Nephron (organoid): ENCODE results near the gene ATRNL1.

Source experiments
- H3K27ac Mint-ChIP-seq, 3 experiments: 2 replicates each; pipeline ENCODE4 v1.8.0; 2020; ENCODE audit warnings: mixed read lengths in 3 of 3, mild to moderate bottlenecking in 2 of 3, moderate library complexity in 1 of 3
- H3K27me3 Mint-ChIP-seq: 2 replicates; pipeline ENCODE4 v1.8.0; 2021; ENCODE audit warnings: low read depth, mild to moderate bottlenecking, moderate library complexity, mixed read lengths
- H3K36me3 Mint-ChIP-seq: 2 replicates; pipeline ENCODE4 v1.8.0; 2020; ENCODE audit warnings: low read depth, mixed read lengths
- H3K4me1 Mint-ChIP-seq: 2 replicates; pipeline ENCODE4 v1.8.0; 2020; ENCODE audit warnings: mixed read lengths
- H3K4me3 Mint-ChIP-seq, 3 experiments: 2 replicates each; pipeline ENCODE4 v1.8.0; 2020; ENCODE audit warnings: mild to moderate bottlenecking in 3 of 3, mixed read lengths in 3 of 3, moderate library complexity in 2 of 3
- H3K9me3 Mint-ChIP-seq: 2 replicates; pipeline ENCODE4 v1.8.0; 2020; ENCODE audit warnings: mixed read lengths
- TF ChIP-seq, protein P1 (sequence below), 3 experiments: fragments of 200-600 bp; sonication (generic); IDR thresholded peaks; one replicate each; pipeline ENCODE4 v1.5.0; 2021; ENCODE audit warnings: antibody characterized with exemption in 3 of 3; ENCODE audit not compliant: unreplicated experiment in 3 of 3

Gene ATRNL1

DNA sequence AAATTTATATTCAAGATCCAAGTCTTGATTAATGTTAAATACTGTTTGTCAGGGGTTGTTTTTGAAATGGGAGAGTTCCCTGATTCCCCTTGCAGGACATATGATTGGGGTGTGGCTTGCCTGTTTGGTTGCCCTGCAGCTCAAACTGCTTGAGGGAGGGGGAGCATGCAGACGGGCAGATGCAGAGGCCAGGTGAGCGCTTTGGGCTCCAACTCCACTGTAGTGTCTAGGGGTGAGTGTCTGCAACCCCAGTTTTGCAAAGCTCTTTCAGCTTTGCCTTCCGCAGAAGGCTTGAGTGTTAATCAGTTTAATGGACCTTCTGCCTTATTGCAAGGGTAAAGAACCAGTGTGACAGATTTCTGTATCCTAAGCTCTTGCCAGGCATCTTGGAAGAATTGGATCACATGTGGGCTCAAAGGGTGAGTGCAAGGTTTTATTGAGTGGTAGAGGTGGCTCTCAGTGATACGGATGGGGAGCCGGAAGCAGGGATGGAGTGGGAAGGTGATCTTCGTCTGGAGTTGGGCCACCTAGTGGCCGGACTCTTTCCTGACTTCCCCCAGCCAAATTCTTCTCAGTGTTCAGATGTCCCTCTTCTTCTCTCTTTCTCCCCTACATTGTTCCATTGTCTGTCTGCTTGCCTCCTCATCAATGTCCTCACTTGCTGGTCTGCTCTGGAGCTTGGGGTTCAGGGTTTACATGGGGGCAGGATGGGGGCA lies 479.7 kb downstream of the ATRNL1 start:
- no peaks in the 10 kb centered on the region for H3K4me1 Mint-ChIP-seq
- no peak overlapping the region for H3K4me3 Mint-ChIP-seq
- H3K9me3 Mint-ChIP-seq, result peaks cover 8% of the 10 kb centered on the region
- no peak overlapping the region for H3K27ac Mint-ChIP-seq
- H3K36me3 Mint-ChIP-seq, result peaks cover 4% of the 10 kb centered on the region
- TF ChIP-seq, protein P1, sequence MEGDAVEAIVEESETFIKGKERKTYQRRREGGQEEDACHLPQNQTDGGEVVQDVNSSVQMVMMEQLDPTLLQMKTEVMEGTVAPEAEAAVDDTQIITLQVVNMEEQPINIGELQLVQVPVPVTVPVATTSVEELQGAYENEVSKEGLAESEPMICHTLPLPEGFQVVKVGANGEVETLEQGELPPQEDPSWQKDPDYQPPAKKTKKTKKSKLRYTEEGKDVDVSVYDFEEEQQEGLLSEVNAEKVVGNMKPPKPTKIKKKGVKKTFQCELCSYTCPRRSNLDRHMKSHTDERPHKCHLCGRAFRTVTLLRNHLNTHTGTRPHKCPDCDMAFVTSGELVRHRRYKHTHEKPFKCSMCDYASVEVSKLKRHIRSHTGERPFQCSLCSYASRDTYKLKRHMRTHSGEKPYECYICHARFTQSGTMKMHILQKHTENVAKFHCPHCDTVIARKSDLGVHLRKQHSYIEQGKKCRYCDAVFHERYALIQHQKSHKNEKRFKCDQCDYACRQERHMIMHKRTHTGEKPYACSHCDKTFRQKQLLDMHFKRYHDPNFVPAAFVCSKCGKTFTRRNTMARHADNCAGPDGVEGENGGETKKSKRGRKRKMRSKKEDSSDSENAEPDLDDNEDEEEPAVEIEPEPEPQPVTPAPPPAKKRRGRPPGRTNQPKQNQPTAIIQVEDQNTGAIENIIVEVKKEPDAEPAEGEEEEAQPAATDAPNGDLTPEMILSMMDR (IDR thresholded peaks at IDR 0.05; ENCODE audit: unreplicated experiment in 3 of 3), result no peak
- no peaks in the 10 kb centered on the region for H3K27me3 Mint-ChIP-seq

DNA sequence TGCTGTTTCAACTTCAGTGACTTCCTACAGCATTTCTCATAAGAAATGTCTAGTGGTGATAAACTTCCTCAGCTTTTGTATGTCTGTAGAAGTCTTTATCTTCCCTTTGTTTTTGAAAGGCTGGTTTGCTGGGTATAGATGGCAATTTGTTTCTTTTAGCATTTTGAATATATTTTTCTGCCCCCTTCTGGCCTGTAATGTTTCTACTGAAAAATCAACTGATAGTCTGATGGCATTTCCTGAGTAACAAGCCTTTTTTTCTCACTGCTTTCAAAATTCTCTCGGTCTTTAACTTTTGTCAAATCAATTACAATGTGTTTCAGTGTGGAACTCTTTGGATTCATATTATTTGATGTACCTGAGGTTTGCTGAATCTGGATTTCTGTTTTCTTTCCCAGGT lies 487.1 kb downstream of the ATRNL1 start:
- TF ChIP-seq, protein P1 (IDR thresholded peaks at IDR 0.05; ENCODE audit: unreplicated experiment in 3 of 3), result no peak
- Mint-ChIP-seq H3K9me3 (peaks cover 33% of the 10 kb centered on the region), H3K27me3 (no peaks in the 10 kb centered on the region), H3K4me3 (no peak overlapping the region), H3K4me1 (no peaks in the 10 kb centered on the region), H3K36me3 (peaks cover 4% of the 10 kb centered on the region), H3K27ac (no peak overlapping the region)

DNA sequence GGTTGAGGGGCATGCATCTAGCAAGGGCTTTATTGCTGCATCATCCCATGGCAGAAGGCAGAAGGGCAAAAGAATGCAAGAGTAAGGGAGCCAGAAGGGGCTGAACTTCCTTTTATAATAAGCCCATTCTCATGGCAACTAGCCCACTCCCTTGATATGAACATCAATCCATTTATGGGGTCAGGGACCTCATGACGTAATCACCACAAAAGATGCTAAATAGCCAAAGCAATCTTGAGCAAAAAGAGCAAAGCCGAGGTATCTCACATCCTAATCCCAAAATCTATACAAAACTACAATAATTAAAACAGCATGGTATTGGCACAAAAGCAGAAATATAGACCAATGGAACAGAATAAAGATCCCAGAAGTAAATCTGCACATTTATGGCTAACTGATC lies 499.9 kb downstream of the ATRNL1 start:
- Mint-ChIP-seq H3K27ac (no peak overlapping the region), H3K27me3 (no peaks in the 10 kb centered on the region), H3K36me3 (peaks cover 3% of the 10 kb centered on the region), H3K9me3 (peaks cover 18% of the 10 kb centered on the region), H3K4me1 (no peaks in the 10 kb centered on the region), H3K4me3 (no peak overlapping the region)
- TF ChIP-seq, protein P1 (IDR thresholded peaks at IDR 0.05; ENCODE audit: unreplicated experiment in 3 of 3), result no peak

DNA sequence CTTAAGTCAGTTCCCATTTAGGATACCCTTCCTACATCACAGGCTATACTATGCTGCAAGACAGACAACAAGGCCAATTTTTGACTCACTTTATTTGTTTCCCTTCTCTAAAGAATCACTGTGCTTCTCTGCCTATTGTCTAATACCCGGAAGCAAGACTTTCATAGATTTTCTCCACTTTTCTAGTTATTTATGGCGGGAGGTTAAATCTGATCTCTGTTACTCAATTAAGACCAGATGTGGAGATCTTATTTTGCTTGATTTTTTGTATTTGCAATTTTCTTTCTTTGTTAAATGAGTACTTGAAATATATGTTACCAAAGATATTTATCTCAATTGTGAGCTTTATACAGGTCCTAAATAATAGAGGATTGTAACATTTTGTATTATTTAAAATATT lies 511.5 kb downstream of the ATRNL1 start:
- H3K9me3 Mint-ChIP-seq, result no peaks in the 10 kb centered on the region
- H3K4me1 Mint-ChIP-seq, result peaks cover 21% of the 10 kb centered on the region
- no peak overlapping the region for H3K4me3 Mint-ChIP-seq
- TF ChIP-seq, protein P1 (IDR thresholded peaks at IDR 0.05; ENCODE audit: unreplicated experiment in 3 of 3), result no peak
- H3K27me3 Mint-ChIP-seq, result no peaks in the 10 kb centered on the region
- peak overlapping the region; percentile 88 to 94 (median 93) for H3K27ac Mint-ChIP-seq
- no peaks in the 10 kb centered on the region for H3K36me3 Mint-ChIP-seq

DNA sequence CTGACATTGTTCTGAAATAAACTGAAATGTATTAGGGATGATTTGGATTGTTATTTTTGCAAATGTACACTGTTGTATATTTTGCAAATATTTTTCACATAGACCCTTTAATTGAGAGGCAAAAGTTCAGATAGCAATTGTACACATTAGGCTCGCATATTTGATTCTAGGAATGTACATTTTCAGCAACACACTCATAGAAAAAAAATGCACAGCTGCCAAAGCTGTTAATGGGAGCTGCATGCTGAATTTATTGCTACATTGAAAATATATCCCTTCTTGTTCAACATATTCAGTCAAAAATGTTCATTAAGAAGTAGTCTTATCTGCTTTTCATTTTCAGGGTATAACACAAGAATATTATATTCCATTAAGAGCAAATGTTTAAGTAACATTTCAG lies 512.9 kb downstream of the ATRNL1 start:
- no peaks in the 10 kb centered on the region for H3K9me3 Mint-ChIP-seq
- H3K27ac Mint-ChIP-seq, result peak overlapping the region in 1 of 3 experiments; percentile 52
- H3K4me1 Mint-ChIP-seq, result peaks cover 21% of the 10 kb centered on the region

More for the DNA sequence above, 512.9 kb downstream of the ATRNL1 start:
- Mint-ChIP-seq H3K27me3 (no peaks in the 10 kb centered on the region), H3K4me3 (no peak overlapping the region), H3K36me3 (no peaks in the 10 kb centered on the region)
- TF ChIP-seq, protein P1 (IDR thresholded peaks at IDR 0.05; ENCODE audit: unreplicated experiment in 3 of 3), result no peak
